Vagina (tissue), 2 donors: ENCODE measurements around the gene ONECUT2. TPM values are rescaled to one million over a fixed set of nuclear protein-coding genes. Genes with fewer than 3 reads are reported as not detected.

Experiments
- DNase-seq, 2 donors: peaks; one replicate each; pipeline ENCODE4 v3.0.0-alpha.2; 2017; ENCODE audit errors: extremely low spot score in 2 of 2
- H3K27ac ChIP-seq: fragments of 200-600 bp; sonication (generic); one replicate; pipeline ENCODE4 v1.5.1; 2019
- H3K27me3 ChIP-seq: fragments of 200-600 bp; sonication (generic); one replicate; pipeline ENCODE4 v1.5.1; 2019
- H3K36me3 ChIP-seq, 2 donors: fragments of 200-600 bp; sonication (generic); one replicate each; pipeline ENCODE4 v1.5.1; 2017 to 2019
- H3K4me1 ChIP-seq: fragments of 200-600 bp; sonication (generic); one replicate; pipeline ENCODE4 v1.5.1; 2019
- H3K4me3 ChIP-seq, 2 donors: fragments of 200-600 bp; sonication (generic); 1 replicate in 1 of 2; 2 replicates in 1 of 2; pipeline ENCODE4 v1.5.1; 2016 to 2019
- H3K9me3 ChIP-seq: fragments of 200-600 bp; sonication (generic); one replicate; pipeline ENCODE4 v1.5.1; 2019
- POLR2A ChIP-seq, 2 donors: fragments of 450-650 bp; IDR thresholded peaks; one replicate each; pipeline ENCODE4 v1.6.1; 2017; ENCODE audit warnings: antibody characterized with exemption in 2 of 2, mild to moderate bottlenecking in 2 of 2, moderate library complexity in 2 of 2
- POLR2AphosphoS5 ChIP-seq, 2 donors: sonication (generic); formaldehyde crosslinking; IDR thresholded peaks; one replicate each; pipeline ENCODE4 v1.9.0; 2017; ENCODE audit warnings: antibody characterized with exemption in 2 of 2, mild to moderate bottlenecking in 2 of 2, low read depth in 1 of 2; ENCODE audit not compliant: insufficient read depth in 1 of 2
- intact Hi-C: fragments of 100-400 bp; cut with DNase I; formaldehyde crosslinking; loops from one replicate; pipeline ENCODE4 v1.15.1; 2023
- total RNA-seq: library from RNA; depleted of rRNA; stranded (reverse); fragments of >200 nt; gene quantifications from one replicate; pipeline ENCODE4 v1.2.3, GENCODE V29; 2016
- TF ChIP-seq, protein P1 (sequence below), 3 experiments: fragments of 450-650 bp in 2 of 3; fragments of 200-600 bp in 1 of 3; sonication (generic) in 1 of 3; IDR thresholded peaks; one replicate each; pipeline ENCODE4 v1.5.1; 2017 to 2019; ENCODE audit warnings: antibody characterized with exemption in 3 of 3, mild to moderate bottlenecking in 2 of 3, moderate library complexity in 2 of 3

ONECUT2 gene
- total RNA-seq, 1 donor from 2014 or later = not detected

- Histone ChIP-seq H3K27me3 (peaks cover 4% of the 10 kb centered on the region), H3K27ac (no peak overlapping the region), H3K4me3 (peak overlapping the region; percentile 11 to 34), H3K36me3 (no peaks in the 10 kb centered on the region), H3K4me1 (no peaks in the 10 kb centered on the region), H3K9me3 (no peaks in the 10 kb centered on the region)
- TF ChIP-seq POLR2AphosphoS5 (IDR thresholded peaks at IDR 0.05; ENCODE audit: insufficient read depth in 1 of 2, low read depth in 1 of 2) (no peak), POLR2A (IDR thresholded peaks at IDR 0.05) (no peak)
- TF ChIP-seq, protein P1, sequence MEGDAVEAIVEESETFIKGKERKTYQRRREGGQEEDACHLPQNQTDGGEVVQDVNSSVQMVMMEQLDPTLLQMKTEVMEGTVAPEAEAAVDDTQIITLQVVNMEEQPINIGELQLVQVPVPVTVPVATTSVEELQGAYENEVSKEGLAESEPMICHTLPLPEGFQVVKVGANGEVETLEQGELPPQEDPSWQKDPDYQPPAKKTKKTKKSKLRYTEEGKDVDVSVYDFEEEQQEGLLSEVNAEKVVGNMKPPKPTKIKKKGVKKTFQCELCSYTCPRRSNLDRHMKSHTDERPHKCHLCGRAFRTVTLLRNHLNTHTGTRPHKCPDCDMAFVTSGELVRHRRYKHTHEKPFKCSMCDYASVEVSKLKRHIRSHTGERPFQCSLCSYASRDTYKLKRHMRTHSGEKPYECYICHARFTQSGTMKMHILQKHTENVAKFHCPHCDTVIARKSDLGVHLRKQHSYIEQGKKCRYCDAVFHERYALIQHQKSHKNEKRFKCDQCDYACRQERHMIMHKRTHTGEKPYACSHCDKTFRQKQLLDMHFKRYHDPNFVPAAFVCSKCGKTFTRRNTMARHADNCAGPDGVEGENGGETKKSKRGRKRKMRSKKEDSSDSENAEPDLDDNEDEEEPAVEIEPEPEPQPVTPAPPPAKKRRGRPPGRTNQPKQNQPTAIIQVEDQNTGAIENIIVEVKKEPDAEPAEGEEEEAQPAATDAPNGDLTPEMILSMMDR (IDR thresholded peaks at IDR 0.05) = no peak
- intact Hi-C loops = no loop called here
- DNase-seq = no peak
These were observed 6.7 kb upstream of the ONECUT2 start for GRCh38 chr18:57428221-57429150.

GRCh38 chr18:57429167-57430078, 5.8 kb upstream of the ONECUT2 start:
- H3K36me3 ChIP-seq = no peaks in the 10 kb centered on the region
- H3K9me3 ChIP-seq = no peaks in the 10 kb centered on the region
- no peak for DNase-seq
- peaks cover 4% of the 10 kb centered on the region for H3K27me3 ChIP-seq
- H3K27ac ChIP-seq = no peak overlapping the region
- H3K4me3 ChIP-seq = peak overlapping the region in 1 of 2 donors; percentile 8
- peaks cover 5% of the 10 kb centered on the region for H3K4me1 ChIP-seq
- intact Hi-C loops = no loop called here
- no peak for TF ChIP-seq POLR2A (IDR thresholded peaks at IDR 0.05)
- TF ChIP-seq, protein P1 (IDR thresholded peaks at IDR 0.05) = no peak
- no peak for TF ChIP-seq POLR2AphosphoS5 (IDR thresholded peaks at IDR 0.05; ENCODE audit: insufficient read depth in 1 of 2, low read depth in 1 of 2)

DNA sequence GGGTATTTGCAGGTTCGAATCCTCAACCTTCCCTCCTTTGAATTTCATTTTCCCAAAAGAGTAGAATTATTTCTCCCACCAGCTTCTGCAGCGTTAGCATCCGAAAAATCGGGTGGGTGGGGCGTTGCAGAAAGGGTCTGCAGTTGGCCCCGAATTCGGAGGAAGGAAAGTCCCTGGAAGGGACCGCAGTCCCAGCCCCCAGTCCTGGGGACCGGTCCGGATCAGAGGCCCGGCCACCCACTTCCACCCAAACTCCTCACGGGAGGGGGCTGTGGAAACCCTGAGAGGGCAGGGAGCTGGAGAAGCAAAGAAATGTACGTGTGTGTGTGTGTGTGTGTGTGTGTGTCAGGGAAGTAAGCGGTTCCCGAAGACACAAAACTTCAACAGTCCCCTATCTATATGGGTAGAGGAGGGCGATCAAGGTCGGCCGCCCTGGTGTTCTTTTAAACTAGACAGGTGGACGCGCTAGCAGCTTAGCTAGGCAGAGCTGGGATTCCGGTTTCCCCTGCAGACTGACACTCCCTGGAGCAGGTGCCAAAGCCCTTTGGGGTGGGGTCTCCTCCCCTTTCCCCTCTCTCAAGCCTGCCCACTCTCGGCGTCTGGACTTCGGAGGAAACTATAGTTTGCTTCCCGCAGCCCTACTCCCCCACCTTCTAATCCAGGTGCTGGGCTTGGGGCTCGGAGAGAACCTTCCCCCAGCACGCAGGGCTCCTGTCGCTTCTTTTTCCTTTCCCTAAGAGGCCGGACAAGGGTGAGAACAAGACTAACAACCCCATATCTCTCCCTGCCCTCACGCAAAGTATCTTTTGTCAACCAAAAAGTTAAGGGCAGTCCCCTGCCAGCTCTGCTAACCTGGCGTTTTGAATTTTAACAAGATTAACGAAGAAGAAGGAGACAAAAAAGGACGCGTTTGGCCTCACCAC, 4.8 kb upstream of the ONECUT2 start:
- H3K4me1 ChIP-seq = peaks cover 11% of the 10 kb centered on the region
- H3K4me3 ChIP-seq = no peak overlapping the region
- H3K9me3 ChIP-seq = no peaks in the 10 kb centered on the region
- H3K27ac ChIP-seq = no peak overlapping the region
- H3K36me3 ChIP-seq = no peaks in the 10 kb centered on the region
- TF ChIP-seq, protein P1 (IDR thresholded peaks at IDR 0.05) = no peak
- peaks cover 4% of the 10 kb centered on the region for H3K27me3 ChIP-seq
- intact Hi-C loops = no loop called here
- no peak for DNase-seq

GRCh38 chr18:57431002-57431382, 4.2 kb upstream of the ONECUT2 start:
- Histone ChIP-seq H3K27ac (no peak overlapping the region), H3K36me3 (no peaks in the 10 kb centered on the region), H3K27me3 (peaks cover 4% of the 10 kb centered on the region), H3K4me1 (peaks cover 12% of the 10 kb centered on the region), H3K4me3 (no peak overlapping the region), H3K9me3 (no peaks in the 10 kb centered on the region)
- intact Hi-C loops = no loop called here
- TF ChIP-seq POLR2A (IDR thresholded peaks at IDR 0.05) (no peak), POLR2AphosphoS5 (IDR thresholded peaks at IDR 0.05; ENCODE audit: insufficient read depth in 1 of 2, low read depth in 1 of 2) (no peak)
- TF ChIP-seq, protein P1 (IDR thresholded peaks at IDR 0.05) = no peak
- DNase-seq = no peak
